ENCODE measurements around the gene GALM. TPM values are rescaled to one million over a fixed set of nuclear protein-coding genes. Genes with fewer than 3 reads are reported as not detected.

The GALM gene
- total and polyA plus RNA-seq, 2 of the 13 experiments (the other 11 are each of a cell fraction or from before 2014, with no cell fraction given) = 65.5 to 90.0 TPM

DNA sequence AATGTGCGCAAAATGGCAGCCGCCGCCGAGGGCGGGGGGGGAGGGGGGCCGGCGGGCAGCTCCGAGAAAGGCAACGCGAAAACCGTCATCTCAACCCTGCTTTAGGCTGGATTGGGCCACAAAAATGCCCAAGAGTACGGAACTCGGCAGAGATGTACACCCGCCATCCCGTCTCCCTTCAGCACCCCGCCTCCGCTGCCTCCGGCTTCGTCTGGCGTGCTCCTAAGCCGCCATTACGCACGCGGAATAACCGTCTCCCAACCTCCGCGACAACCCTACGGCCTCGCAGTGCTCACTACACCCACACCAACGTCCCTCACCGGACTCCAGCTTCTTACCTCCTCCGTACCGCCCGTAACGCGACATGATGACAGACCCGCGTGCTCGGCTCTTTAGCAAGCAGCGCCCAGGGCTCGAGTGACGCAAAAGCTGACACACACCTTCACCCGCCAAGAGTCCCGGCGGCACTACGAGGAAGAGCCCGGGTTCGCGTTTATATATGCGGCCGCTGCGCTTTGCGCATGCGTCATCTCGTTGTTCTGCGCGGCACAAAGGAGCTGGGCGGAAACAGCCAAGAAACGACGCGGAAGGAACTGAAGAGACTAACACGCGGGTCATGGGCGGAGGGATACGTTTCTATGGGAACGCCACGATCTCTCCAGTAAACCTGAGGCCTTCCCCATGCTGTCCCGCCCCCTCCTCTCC, 85.1 kb downstream of the GALM start, which contains the start of gene SRSF7 (continued):
- TF ChIP-seq, protein P1, sequence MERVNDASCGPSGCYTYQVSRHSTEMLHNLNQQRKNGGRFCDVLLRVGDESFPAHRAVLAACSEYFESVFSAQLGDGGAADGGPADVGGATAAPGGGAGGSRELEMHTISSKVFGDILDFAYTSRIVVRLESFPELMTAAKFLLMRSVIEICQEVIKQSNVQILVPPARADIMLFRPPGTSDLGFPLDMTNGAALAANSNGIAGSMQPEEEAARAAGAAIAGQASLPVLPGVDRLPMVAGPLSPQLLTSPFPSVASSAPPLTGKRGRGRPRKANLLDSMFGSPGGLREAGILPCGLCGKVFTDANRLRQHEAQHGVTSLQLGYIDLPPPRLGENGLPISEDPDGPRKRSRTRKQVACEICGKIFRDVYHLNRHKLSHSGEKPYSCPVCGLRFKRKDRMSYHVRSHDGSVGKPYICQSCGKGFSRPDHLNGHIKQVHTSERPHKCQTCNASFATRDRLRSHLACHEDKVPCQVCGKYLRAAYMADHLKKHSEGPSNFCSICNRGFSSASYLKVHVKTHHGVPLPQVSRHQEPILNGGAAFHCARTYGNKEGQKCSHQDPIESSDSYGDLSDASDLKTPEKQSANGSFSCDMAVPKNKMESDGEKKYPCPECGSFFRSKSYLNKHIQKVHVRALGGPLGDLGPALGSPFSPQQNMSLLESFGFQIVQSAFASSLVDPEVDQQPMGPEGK (CRISPR knock-in tag; IDR thresholded peaks at IDR 0.05) = peak; percentile 58; the same call in 1 of the 2 replicates
- TF ChIP-seq U2AF2 (IDR thresholded peaks at IDR 0.05; ENCODE audit: low read depth, low read length) (no peak), TOPORS (CRISPR knock-in tag; IDR thresholded peaks at IDR 0.05) (peak; percentile 94), JDP2 (CRISPR knock-in tag; IDR thresholded peaks at IDR 0.05; ENCODE audit: borderline replicate concordance) (0 out of 2 replicates have a peak, but pooled peaks have one; percentile 85), TBL1XR1 (IDR thresholded peaks at IDR 0.05; ENCODE audit: borderline replicate concordance, low read length, partially characterized antibody) (peak; percentile 64), NFE2L1 (CRISPR knock-in tag; IDR thresholded peaks at IDR 0.05; ENCODE audit: borderline replicate concordance) (no peak; the same call in 1 of the 2 replicates), KAT7 (CRISPR knock-in tag; IDR thresholded peaks at IDR 0.05; ENCODE audit: borderline replicate concordance) (peak; percentile 95), ZNF883 (CRISPR knock-in tag; IDR thresholded peaks at IDR 0.05; ENCODE audit: not compliant biosample characterization) (peak; percentile 95), ZNF569 (CRISPR knock-in tag; IDR thresholded peaks at IDR 0.05; ENCODE audit: borderline replicate concordance) (no peak), ARHGAP35 (CRISPR knock-in tag; IDR thresholded peaks at IDR 0.05; ENCODE audit: borderline replicate concordance) (peak; percentile 72), ZNF678 (CRISPR knock-in tag; IDR thresholded peaks at IDR 0.05) (peak; percentile 48; the same call in 1 of the 2 replicates), ZNF543 (CRISPR knock-in tag; IDR thresholded peaks at IDR 0.05) (peak; percentile 85), ZNF251 (CRISPR knock-in tag; IDR thresholded peaks at IDR 0.05) (peak; percentile 18; the same call in 1 of the 2 replicates)
- TF ChIP-seq, protein P2, sequence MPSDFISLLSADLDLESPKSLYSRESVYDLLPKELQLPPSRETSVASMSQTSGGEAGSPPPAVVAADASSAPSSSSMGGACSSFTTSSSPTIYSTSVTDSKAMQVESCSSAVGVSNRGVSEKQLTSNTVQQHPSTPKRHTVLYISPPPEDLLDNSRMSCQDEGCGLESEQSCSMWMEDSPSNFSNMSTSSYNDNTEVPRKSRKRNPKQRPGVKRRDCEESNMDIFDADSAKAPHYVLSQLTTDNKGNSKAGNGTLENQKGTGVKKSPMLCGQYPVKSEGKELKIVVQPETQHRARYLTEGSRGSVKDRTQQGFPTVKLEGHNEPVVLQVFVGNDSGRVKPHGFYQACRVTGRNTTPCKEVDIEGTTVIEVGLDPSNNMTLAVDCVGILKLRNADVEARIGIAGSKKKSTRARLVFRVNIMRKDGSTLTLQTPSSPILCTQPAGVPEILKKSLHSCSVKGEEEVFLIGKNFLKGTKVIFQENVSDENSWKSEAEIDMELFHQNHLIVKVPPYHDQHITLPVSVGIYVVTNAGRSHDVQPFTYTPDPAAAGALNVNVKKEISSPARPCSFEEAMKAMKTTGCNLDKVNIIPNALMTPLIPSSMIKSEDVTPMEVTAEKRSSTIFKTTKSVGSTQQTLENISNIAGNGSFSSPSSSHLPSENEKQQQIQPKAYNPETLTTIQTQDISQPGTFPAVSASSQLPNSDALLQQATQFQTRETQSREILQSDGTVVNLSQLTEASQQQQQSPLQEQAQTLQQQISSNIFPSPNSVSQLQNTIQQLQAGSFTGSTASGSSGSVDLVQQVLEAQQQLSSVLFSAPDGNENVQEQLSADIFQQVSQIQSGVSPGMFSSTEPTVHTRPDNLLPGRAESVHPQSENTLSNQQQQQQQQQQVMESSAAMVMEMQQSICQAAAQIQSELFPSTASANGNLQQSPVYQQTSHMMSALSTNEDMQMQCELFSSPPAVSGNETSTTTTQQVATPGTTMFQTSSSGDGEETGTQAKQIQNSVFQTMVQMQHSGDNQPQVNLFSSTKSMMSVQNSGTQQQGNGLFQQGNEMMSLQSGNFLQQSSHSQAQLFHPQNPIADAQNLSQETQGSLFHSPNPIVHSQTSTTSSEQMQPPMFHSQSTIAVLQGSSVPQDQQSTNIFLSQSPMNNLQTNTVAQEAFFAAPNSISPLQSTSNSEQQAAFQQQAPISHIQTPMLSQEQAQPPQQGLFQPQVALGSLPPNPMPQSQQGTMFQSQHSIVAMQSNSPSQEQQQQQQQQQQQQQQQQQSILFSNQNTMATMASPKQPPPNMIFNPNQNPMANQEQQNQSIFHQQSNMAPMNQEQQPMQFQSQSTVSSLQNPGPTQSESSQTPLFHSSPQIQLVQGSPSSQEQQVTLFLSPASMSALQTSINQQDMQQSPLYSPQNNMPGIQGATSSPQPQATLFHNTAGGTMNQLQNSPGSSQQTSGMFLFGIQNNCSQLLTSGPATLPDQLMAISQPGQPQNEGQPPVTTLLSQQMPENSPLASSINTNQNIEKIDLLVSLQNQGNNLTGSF (CRISPR knock-in tag; IDR thresholded peaks at IDR 0.05) = peak; percentile 72
- TF ChIP-seq, protein P3, sequence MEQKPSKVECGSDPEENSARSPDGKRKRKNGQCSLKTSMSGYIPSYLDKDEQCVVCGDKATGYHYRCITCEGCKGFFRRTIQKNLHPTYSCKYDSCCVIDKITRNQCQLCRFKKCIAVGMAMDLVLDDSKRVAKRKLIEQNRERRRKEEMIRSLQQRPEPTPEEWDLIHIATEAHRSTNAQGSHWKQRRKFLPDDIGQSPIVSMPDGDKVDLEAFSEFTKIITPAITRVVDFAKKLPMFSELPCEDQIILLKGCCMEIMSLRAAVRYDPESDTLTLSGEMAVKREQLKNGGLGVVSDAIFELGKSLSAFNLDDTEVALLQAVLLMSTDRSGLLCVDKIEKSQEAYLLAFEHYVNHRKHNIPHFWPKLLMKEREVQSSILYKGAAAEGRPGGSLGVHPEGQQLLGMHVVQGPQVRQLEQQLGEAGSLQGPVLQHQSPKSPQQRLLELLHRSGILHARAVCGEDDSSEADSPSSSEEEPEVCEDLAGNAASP (CRISPR knock-in tag; IDR thresholded peaks at IDR 0.05; ENCODE audit: borderline replicate concordance) = peak; percentile 69; the same call in 1 of the 2 replicates
- TF ChIP-seq, protein P4, sequence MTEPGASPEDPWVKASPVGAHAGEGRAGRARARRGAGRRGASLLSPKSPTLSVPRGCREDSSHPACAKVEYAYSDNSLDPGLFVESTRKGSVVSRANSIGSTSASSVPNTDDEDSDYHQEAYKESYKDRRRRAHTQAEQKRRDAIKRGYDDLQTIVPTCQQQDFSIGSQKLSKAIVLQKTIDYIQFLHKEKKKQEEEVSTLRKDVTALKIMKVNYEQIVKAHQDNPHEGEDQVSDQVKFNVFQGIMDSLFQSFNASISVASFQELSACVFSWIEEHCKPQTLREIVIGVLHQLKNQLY (CRISPR knock-in tag; IDR thresholded peaks at IDR 0.05) = no peak
- TF ChIP-seq, protein P5, sequence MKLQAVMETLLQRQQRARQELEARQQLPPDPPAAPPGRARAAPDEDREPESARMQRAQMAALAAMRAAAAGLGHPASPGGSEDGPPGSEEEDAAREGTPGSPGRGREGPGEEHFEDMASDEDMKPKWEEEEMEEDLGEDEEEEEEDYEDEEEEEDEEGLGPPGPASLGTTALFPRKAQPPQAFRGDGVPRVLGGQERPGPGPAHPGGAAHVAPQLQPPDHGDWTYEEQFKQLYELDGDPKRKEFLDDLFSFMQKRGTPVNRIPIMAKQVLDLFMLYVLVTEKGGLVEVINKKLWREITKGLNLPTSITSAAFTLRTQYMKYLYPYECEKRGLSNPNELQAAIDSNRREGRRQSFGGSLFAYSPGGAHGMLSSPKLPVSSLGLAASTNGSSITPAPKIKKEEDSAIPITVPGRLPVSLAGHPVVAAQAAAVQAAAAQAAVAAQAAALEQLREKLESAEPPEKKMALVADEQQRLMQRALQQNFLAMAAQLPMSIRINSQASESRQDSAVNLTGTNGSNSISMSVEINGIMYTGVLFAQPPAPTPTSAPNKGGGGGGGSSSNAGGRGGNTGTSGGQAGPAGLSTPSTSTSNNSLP (IDR thresholded peaks at IDR 0.05; ENCODE audit: low read depth, low read length) = no peak

Measured in HepG2 (cell line).